Heart left ventricle (tissue), 16 donors: ENCODE results near the gene EEF2K. TPM values are rescaled to one million over a fixed set of nuclear protein-coding genes. Genes with fewer than 3 reads are reported as not detected.

ENCODE experiments used
- ATAC-seq, 4 donors: fragments of 200-7000 bp; cut with Tn5 transposase; one replicate each; pipeline ENCODE4 v1.9.1; 2020 to 2022; ENCODE audit warnings: moderate library complexity in 4 of 4, mild to moderate bottlenecking in 3 of 4, moderate number of reproducible peaks in 1 of 4
- DNase-seq, 5 donors: peaks; one replicate each; pipeline ENCODE4 v3.0.0-alpha.2; 2020
- H3K27ac ChIP-seq, 12 donors: fragments of 200-600 bp; sonication (generic) in 4 of 12; one replicate each; pipeline versions ENCODE4 v1.5.0 to v1.8.0; 2016 to 2022; ENCODE audit warnings: mild to moderate bottlenecking in 2 of 12
- H3K27me3 ChIP-seq, 9 donors: fragments of 200-600 bp; sonication (generic) in 2 of 9; one replicate each; pipeline versions ENCODE4 v1.5.1 to v1.8.0; 2016 to 2022; ENCODE audit warnings: mild to moderate bottlenecking in 3 of 9
- H3K36me3 ChIP-seq, 9 donors: fragments of 200-600 bp; sonication (generic) in 2 of 9; one replicate each; pipeline versions ENCODE4 v1.5.0 to v1.8.0; 2018 to 2022; ENCODE audit warnings: mild to moderate bottlenecking in 2 of 9
- H3K4me1 ChIP-seq, 12 donors: fragments of 200-600 bp; sonication (generic) in 4 of 12; one replicate each; pipeline versions ENCODE4 v1.5.0 to v1.8.0; 2016 to 2022; ENCODE audit warnings: mild to moderate bottlenecking in 3 of 12
- H3K4me3 ChIP-seq, 12 donors: fragments of 200-600 bp; sonication (generic) in 4 of 12; one replicate each; pipeline versions ENCODE4 v1.5.0 to v1.8.0; 2017 to 2022; ENCODE audit warnings: mild to moderate bottlenecking in 9 of 12, moderate library complexity in 4 of 12
- H3K9me3 ChIP-seq, 12 donors: fragments of 200-600 bp; sonication (generic) in 4 of 12; one replicate each; pipeline versions ENCODE4 v1.5.0 to v1.8.0; 2016 to 2022; ENCODE audit warnings: mild to moderate bottlenecking in 1 of 12
- POLR2A ChIP-seq, 2 donors: fragments of 450-650 bp; IDR thresholded peaks; one replicate each; pipeline ENCODE4 v1.6.1; 2017; ENCODE audit warnings: antibody characterized with exemption in 2 of 2, mild to moderate bottlenecking in 2 of 2, moderate library complexity in 2 of 2
- WGBS, 4 donors: extraction: QIAGEN DNeasy Blood & Tissue Kit in 2 of 4; methylation state at CpG; one replicate each; pipeline versions ENCODE4 v1.1.5 to v1.1.7; 2013 to 2018; 5-methylcytosine and 5-hydroxymethylcytosine counted together
- intact Hi-C, 10 donors: fragments of 100-400 bp; cut with DNase I; formaldehyde crosslinking; loops; one replicate each; pipeline versions ENCODE4 v1.11.1 to v1.14.2; 2022
- polyA plus RNA-seq, 2 donors: library from polyadenylated mRNA; stranded (reverse); fragments of 200-250 nt; gene quantifications; one replicate each; pipeline ENCODE4 v1.2.3, GENCODE V29; 2013
- total RNA-seq, 9 donors: library from RNA; depleted of rRNA in 2 of 9; stranded (reverse); fragments of >200 nt in 2 of 9; fragmentation: NEBNext Ultra II Directional in 3 of 9; extraction: Animal tissue kit (Norgen Biotek cat#: 25700) in 3 of 9; gene quantifications; one replicate each; pipeline versions ENCODE4 v1.1.0 to v1.2.4, GENCODE V29; 2016 to 2023
- TF ChIP-seq, protein P1 (sequence below), 12 donors: fragments of 200-600 bp; sonication (generic) in 4 of 12; IDR thresholded peaks; one replicate each; pipeline versions ENCODE4 v1.5.0 to v1.8.0; 2018 to 2022; ENCODE audit warnings: antibody characterized with exemption in 12 of 12, mild to moderate bottlenecking in 5 of 12
- donor health status: ischemic (EF 13 %, LVEDD 7.1; RV severe dilation, severe dysfunction).
- donor health status: healthy with polysubstance abuse.
- donor health status: DM: no; HTN: yes; CAD: no.
- donor health status: DM: no; HTN: no; CAD: no.
- donor health status: ischemic (EF 25% LVEDD 6.9; RV normal size, moderate dysfunction).
- donor health status: ischemic (EF 25% LVEDD 5.7; RV mildly dilated, moderate dysfunction).
- donor health status: healthy.
- donor health status: DM: yes; HTN: yes; CAD: no.
- donor health status: ischemic (EF 35%, LVEDD 5.7; RV mildly dilated, moderate dysfunction).
- donor health status: nonischemic (EF 11% LVEDD 7.7; RV severe dilation, severe dysfunction).
- donor health status: DM: yes; HTN: yes; CAD: no.
- donor health status: PGD.
- donor health status: ischemic (EF 29% LVEDD 5.4; RV normal size, mild dysfunction).
- donor health status: nonischemic (EF 23%, LVEDD 6.1; RV moderate dilation, normal function).

Gene EEF2K
- total and polyA plus RNA-seq, 11 donors, result 8.3 to 33.6 (median 24.6) TPM

- peak overlapping the region in 9 of 12 donors; percentile 25 to 73 (median 56) for H3K27ac ChIP-seq
- H3K4me3 ChIP-seq, result no peak overlapping the region
- peak in 1 of 4 donors; percentile 13 for ATAC-seq
- 91 to 93% (median 92%) methylated on average over 3 of the region's 3 CpGs for WGBS, 4 donors
- no peak for TF ChIP-seq POLR2A (IDR thresholded peaks at IDR 0.05)
- TF ChIP-seq, protein P1, sequence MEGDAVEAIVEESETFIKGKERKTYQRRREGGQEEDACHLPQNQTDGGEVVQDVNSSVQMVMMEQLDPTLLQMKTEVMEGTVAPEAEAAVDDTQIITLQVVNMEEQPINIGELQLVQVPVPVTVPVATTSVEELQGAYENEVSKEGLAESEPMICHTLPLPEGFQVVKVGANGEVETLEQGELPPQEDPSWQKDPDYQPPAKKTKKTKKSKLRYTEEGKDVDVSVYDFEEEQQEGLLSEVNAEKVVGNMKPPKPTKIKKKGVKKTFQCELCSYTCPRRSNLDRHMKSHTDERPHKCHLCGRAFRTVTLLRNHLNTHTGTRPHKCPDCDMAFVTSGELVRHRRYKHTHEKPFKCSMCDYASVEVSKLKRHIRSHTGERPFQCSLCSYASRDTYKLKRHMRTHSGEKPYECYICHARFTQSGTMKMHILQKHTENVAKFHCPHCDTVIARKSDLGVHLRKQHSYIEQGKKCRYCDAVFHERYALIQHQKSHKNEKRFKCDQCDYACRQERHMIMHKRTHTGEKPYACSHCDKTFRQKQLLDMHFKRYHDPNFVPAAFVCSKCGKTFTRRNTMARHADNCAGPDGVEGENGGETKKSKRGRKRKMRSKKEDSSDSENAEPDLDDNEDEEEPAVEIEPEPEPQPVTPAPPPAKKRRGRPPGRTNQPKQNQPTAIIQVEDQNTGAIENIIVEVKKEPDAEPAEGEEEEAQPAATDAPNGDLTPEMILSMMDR (IDR thresholded peaks at IDR 0.05), result no peak
- H3K27me3 ChIP-seq, result no peaks in the 10 kb centered on the region
- H3K9me3 ChIP-seq, result no peaks in the 10 kb centered on the region
- peak in 1 of 5 donors; percentile 4 for DNase-seq
- peaks cover 0 to 11% (median 0%) of the 10 kb centered on the region in 9 donors for H3K36me3 ChIP-seq
- intact Hi-C loops, result loop anchor here in 1 of 10 donors (5.0 kb wide), 1 partner anchor 73 kb away; no protein-coding TSS in a partner anchor
- H3K4me1 ChIP-seq, result peaks cover 0 to 43% (median 27%) of the 10 kb centered on the region in 12 donors
Measured at GRCh38 chr16:22219389-22220068, 13.5 kb downstream of the EEF2K start.

- intact Hi-C loops, result no loop called here
- Histone ChIP-seq H3K27ac (peak overlapping the region; percentile 33 to 73 (median 67)), H3K4me3 (no peak overlapping the region), H3K4me1 (peaks cover 0 to 43% (median 27%) of the 10 kb centered on the region in 12 donors), H3K9me3 (no peaks in the 10 kb centered on the region), H3K36me3 (peaks cover 0 to 10% (median 0%) of the 10 kb centered on the region in 9 donors), H3K27me3 (no peaks in the 10 kb centered on the region)
- TF ChIP-seq POLR2A (IDR thresholded peaks at IDR 0.05), result no peak
- TF ChIP-seq, protein P1 (IDR thresholded peaks at IDR 0.05), result no peak
- ATAC-seq (peak; percentile 67 to 80 (median 76)), DNase-seq (peak; percentile 37 to 86 (median 68))
- 40 to 62% (median 45%) methylated on average over 11 of the region's 11 CpGs for WGBS, 4 donors
Measured at GRCh38 chr16:22220069-22220440, 14.0 kb downstream of the EEF2K start.

DNA sequence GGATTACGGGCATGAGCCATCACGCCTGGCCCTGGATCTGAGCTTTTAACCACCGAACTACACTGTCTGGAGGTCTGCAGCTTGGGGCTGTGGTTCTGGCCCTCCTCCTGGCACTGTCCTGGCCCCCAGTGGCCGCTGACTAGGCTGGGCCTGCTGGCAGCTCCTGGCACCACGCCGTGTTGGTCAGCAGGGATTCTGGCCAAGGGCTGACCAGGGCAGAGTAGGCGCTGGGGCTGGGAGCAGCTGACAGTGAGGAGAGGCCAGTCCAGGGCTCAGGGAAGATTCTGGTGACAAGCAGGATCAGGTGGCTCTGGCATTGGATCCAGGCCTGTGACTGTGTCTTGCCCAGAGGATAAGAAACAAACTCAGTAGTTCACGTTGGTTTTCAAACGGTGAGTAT is 14.6 kb downstream of the EEF2K start:
- H3K4me3 ChIP-seq, result no peak overlapping the region
- no peaks in the 10 kb centered on the region for H3K27me3 ChIP-seq
- DNase-seq (peak in 4 of 5 donors; percentile 33 to 65 (median 44)), ATAC-seq (peak; percentile 45 to 78 (median 55))
- no peak for TF ChIP-seq POLR2A (IDR thresholded peaks at IDR 0.05)
- TF ChIP-seq, protein P1 (IDR thresholded peaks at IDR 0.05), result no peak
- peaks cover 0 to 5% (median 0%) of the 10 kb centered on the region in 9 donors for H3K36me3 ChIP-seq
- intact Hi-C loops, result no loop called here
- H3K9me3 ChIP-seq, result no peaks in the 10 kb centered on the region
- peaks cover 0 to 43% (median 27%) of the 10 kb centered on the region in 12 donors for H3K4me1 ChIP-seq
- 44 to 59% (median 53%) methylated on average over 9 of the region's 9 CpGs for WGBS, 4 donors
- peak overlapping the region; percentile 33 to 73 (median 67) for H3K27ac ChIP-seq

GRCh38 chr16:22222006-22222405 is 15.9 kb downstream of the EEF2K start:
- no peaks in the 10 kb centered on the region for H3K9me3 ChIP-seq
- TF ChIP-seq, protein P1 (IDR thresholded peaks at IDR 0.05), result no peak
- TF ChIP-seq POLR2A (IDR thresholded peaks at IDR 0.05), result no peak
- DNase-seq (no peak), ATAC-seq (no peak)
- H3K27me3 ChIP-seq, result no peaks in the 10 kb centered on the region
- 95 to 98% (median 97%) methylated on average over 2 of the region's 2 CpGs for WGBS, 4 donors
- no peak overlapping the region for H3K4me3 ChIP-seq
- H3K27ac ChIP-seq, result peak overlapping the region in 1 of 12 donors; percentile 73
- intact Hi-C loops, result no loop called here
- H3K4me1 ChIP-seq, result peaks cover 0 to 37% (median 24%) of the 10 kb centered on the region in 12 donors
- peaks cover 0 to 15% (median 8%) of the 10 kb centered on the region in 9 donors for H3K36me3 ChIP-seq
